ENCODE results near the gene QSOX2. TPM values are rescaled to one million over a fixed set of nuclear protein-coding genes. Genes with fewer than 3 reads are reported as not detected.

The QSOX2 gene
- total RNA-seq, 1 donor from 2014 or later: 6.1 TPM

DNA sequence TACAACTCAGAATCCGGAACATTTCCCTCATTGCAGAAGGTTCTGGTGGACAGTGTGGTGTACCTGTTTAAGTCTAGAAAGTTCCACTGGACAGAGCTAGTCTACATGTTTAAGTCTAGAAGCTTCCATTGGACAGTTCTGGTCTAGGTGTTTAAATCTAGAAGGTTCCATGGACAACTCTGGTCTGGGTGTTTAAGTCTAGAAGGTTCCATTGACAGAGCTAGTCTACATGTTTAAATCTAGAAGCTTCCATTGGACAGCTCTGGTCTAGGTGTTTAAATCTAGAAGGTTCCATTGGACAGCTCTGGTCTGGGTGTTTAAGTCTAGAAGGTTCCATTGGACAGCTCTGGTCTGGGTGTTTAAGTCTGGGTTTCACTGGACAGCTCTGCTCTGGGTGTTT, 33.3 kb upstream of the QSOX2 start:
- no peak for DNase-seq (ENCODE audit: extremely low spot score in 2 of 2)
- Histone ChIP-seq H3K27ac (no peak overlapping the region), H3K27me3 (no peaks in the 10 kb centered on the region), H3K4me3 (no peak overlapping the region), H3K36me3 (no peaks in the 10 kb centered on the region), H3K9me3 (no peaks in the 10 kb centered on the region), H3K4me1 (no peaks in the 10 kb centered on the region)
- TF ChIP-seq, protein P1, sequence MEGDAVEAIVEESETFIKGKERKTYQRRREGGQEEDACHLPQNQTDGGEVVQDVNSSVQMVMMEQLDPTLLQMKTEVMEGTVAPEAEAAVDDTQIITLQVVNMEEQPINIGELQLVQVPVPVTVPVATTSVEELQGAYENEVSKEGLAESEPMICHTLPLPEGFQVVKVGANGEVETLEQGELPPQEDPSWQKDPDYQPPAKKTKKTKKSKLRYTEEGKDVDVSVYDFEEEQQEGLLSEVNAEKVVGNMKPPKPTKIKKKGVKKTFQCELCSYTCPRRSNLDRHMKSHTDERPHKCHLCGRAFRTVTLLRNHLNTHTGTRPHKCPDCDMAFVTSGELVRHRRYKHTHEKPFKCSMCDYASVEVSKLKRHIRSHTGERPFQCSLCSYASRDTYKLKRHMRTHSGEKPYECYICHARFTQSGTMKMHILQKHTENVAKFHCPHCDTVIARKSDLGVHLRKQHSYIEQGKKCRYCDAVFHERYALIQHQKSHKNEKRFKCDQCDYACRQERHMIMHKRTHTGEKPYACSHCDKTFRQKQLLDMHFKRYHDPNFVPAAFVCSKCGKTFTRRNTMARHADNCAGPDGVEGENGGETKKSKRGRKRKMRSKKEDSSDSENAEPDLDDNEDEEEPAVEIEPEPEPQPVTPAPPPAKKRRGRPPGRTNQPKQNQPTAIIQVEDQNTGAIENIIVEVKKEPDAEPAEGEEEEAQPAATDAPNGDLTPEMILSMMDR (IDR thresholded peaks at IDR 0.05): no peak
- TF ChIP-seq POLR2AphosphoS5 (IDR thresholded peaks at IDR 0.05; ENCODE audit: insufficient read depth in 1 of 2, low read depth in 1 of 2): no peak
- TF ChIP-seq POLR2A (IDR thresholded peaks at IDR 0.05): no peak
- intact Hi-C loops (cut with DNase I): no loop called here

DNA sequence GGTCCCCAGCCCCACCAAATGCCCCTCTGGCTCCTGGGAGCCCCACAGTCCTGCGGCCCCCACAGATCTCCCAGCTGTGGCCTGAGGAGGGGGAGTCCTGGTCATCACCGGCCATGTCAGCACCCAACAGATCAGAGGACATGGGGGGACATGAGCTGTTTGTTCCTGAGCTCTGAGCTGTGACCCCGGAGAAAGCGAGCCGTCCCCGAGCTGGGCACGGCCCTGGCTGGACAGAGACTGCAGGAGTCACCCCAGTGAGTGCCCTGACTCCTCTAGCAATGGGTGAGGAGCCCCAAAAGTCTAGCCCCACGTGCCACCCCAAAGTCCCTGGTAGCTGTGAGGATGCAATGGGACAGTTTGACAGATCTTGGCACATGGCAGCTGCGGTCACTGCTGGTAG, 32.6 kb upstream of the QSOX2 start:
- Histone ChIP-seq H3K4me3 (no peak overlapping the region), H3K4me1 (no peaks in the 10 kb centered on the region), H3K36me3 (no peaks in the 10 kb centered on the region), H3K27me3 (no peaks in the 10 kb centered on the region), H3K27ac (no peak overlapping the region), H3K9me3 (no peaks in the 10 kb centered on the region)
- TF ChIP-seq POLR2A (IDR thresholded peaks at IDR 0.05) (no peak), POLR2AphosphoS5 (IDR thresholded peaks at IDR 0.05; ENCODE audit: insufficient read depth in 1 of 2, low read depth in 1 of 2) (no peak)
- TF ChIP-seq, protein P1 (IDR thresholded peaks at IDR 0.05): no peak
- DNase-seq (ENCODE audit: extremely low spot score in 2 of 2): no peak
- intact Hi-C loops (cut with DNase I): no loop called here

DNA sequence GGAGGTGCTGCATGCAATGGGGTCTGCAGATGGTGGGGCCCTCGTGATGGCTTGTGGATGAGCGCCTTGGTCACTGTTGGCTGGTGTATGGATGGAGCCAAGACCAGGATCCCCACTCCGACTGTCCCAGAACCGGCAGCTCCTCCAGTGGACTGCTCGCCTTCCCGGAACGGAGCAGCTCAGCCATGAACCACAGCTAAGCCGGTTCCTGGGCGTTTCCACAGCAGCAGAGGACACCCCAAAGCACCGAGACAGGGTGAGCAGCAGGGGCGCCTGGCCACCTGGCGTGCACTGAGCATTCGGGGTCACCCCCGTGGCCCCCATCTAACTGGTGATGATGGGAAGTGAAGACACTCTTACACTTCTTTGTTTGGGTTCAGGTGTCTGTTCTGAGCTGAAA, 32.1 kb upstream of the QSOX2 start:
- H3K27me3 ChIP-seq: no peaks in the 10 kb centered on the region
- TF ChIP-seq, protein P1 (IDR thresholded peaks at IDR 0.05): no peak
- TF ChIP-seq POLR2AphosphoS5 (IDR thresholded peaks at IDR 0.05; ENCODE audit: insufficient read depth in 1 of 2, low read depth in 1 of 2) (no peak), POLR2A (IDR thresholded peaks at IDR 0.05) (no peak)
- no peaks in the 10 kb centered on the region for H3K4me1 ChIP-seq
- no peak for DNase-seq (ENCODE audit: extremely low spot score in 2 of 2)
- H3K27ac ChIP-seq: no peak overlapping the region
- no peaks in the 10 kb centered on the region for H3K9me3 ChIP-seq
- no peak overlapping the region for H3K4me3 ChIP-seq
- intact Hi-C loops (cut with DNase I): no loop called here
- no peaks in the 10 kb centered on the region for H3K36me3 ChIP-seq

DNA sequence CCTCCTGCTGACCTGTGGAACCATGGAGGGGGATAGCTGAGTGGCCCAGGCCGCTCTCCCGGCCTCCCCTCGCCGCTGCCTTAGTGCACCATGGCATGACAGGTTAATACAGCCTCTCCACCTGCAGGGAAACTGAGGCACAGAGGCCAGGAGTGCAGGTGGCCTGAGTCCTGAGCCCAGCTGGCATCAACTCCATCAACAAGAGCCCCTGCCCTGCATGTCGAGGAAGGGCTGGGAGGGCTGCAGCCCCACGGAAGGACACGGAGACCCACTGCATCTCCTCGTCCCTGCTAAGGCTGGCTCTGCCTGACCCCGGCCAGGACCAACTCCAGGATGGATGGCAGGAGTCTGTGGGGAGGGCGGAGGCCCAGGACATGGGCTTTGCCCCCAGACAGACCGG, 31.1 kb upstream of the QSOX2 start:
- Histone ChIP-seq H3K27me3 (no peaks in the 10 kb centered on the region), H3K36me3 (no peaks in the 10 kb centered on the region), H3K9me3 (no peaks in the 10 kb centered on the region), H3K27ac (no peak overlapping the region), H3K4me3 (no peak overlapping the region), H3K4me1 (no peaks in the 10 kb centered on the region)
- TF ChIP-seq, protein P1 (IDR thresholded peaks at IDR 0.05): no peak
- TF ChIP-seq POLR2A (IDR thresholded peaks at IDR 0.05) (no peak), POLR2AphosphoS5 (IDR thresholded peaks at IDR 0.05; ENCODE audit: insufficient read depth in 1 of 2, low read depth in 1 of 2) (no peak)
- no peak for DNase-seq (ENCODE audit: extremely low spot score in 2 of 2)
- intact Hi-C loops (cut with DNase I): no loop called here

DNA sequence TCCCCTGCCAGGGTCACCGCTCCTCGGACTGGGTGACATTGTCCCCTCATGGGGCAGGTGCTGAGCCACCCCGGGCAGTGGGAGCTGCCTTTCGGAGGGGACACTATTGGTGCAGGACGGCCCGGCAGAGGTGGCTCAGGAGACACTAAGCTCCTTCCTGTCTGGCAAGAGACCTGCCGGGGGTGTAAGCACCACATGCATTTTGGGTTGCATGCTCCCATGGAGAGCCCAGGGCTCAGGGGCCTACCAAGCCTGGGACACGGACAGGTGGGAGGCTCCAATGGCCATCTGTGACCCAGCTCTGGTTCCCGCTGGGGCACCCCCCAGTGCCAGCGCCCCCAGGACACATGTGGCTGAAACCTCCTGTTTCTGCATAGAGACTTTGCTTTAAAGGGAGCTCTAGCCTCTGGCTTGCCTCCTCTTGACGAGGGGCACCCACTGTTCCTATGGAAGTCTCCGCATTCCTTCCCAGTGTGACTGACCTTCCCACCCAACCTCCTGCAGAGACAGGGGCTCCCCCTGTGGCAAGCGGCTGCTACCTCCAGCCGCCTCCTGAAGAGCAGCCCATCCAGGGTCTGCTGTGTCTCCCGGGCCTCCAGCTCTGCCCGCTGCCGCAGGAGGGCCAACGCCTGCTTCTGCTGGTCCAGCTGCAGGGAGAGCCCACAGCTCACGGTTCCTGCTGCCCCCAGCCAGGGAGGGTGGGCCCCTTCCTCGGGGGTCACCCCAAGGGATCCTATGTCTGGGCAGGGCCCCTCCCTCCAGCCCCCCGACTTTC, 30.2 kb upstream of the QSOX2 start:
- intact Hi-C loops (cut with DNase I): no loop called here
- no peaks in the 10 kb centered on the region for H3K27me3 ChIP-seq
- H3K4me1 ChIP-seq: no peaks in the 10 kb centered on the region
- no peaks in the 10 kb centered on the region for H3K36me3 ChIP-seq
- H3K27ac ChIP-seq: no peak overlapping the region
- H3K4me3 ChIP-seq: no peak overlapping the region
- no peaks in the 10 kb centered on the region for H3K9me3 ChIP-seq
- no peak for DNase-seq (ENCODE audit: extremely low spot score in 2 of 2)
- TF ChIP-seq, protein P1 (IDR thresholded peaks at IDR 0.05): no peak
- TF ChIP-seq POLR2AphosphoS5 (IDR thresholded peaks at IDR 0.05; ENCODE audit: insufficient read depth in 1 of 2, low read depth in 1 of 2): no peak
- no peak for TF ChIP-seq POLR2A (IDR thresholded peaks at IDR 0.05)
